ENCODE measurements around the gene APCDD1L.
A peak's percentile ranks its signal among the peaks of the same experiment; 100 is the strongest.

Gene APCDD1L

DNA sequence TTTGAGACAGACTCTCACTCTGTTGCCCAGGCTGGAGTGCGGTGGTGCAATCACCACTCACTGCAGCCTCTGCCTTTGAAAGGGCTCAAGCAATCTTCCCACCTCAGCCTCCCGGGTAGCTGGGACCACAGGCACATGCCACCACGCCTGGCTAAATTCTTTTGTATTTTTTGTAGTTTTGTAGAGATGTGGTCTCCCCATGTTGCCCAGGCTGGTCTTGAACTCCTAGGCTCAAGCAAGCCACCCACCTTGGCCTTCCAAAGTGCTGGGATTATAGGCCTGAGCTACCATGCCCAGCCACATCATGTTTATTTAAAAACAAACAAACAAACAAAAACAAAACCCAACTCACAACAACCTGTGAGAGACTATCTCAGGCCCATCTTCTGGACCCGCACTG lies 29.7 kb upstream of the APCDD1L start:
- DNase-seq (ENCODE audit: low read depth) = no peak

DNA sequence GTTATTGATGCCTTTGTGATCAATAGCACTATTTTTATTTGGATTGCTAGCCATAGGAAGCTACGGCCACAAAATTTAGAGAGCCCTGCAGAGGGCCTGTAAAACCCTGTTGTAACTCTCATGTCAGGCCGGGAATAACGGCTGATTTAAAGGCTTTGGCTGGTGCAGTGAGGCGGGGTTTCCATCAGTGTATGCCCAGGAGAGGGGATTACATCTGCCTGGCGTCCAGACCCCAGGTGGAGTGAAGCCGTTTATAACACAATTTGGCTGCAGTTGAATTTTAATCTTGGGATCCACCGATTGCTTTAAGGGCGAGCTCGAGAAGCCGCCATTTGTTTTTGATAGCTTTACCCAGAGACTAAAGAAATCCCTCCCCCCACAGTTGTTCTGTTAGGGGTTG lies 29.1 kb upstream of the APCDD1L start:
- DNase-seq (ENCODE audit: low read depth) = no peak

DNA sequence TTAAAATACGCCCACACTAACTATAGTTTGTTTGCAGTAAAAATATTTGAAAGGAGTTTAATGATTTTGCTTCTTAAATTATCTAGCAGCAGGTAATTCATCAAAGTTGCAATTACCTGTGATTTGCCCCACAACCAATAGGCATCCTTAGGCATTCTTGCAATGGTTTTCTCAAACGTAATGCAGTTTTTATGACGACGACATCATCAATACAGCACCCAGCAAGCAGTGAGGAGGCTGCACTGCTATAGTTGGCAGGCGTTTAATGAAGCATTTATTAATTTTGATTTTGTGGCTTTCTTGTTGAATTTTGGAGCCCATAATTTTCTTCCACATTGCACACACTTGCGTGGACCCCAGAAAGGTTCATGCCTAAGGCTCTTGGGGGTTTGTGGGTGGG lies 28.1 kb upstream of the APCDD1L start:
- no peak for DNase-seq (ENCODE audit: low read depth)

DNA sequence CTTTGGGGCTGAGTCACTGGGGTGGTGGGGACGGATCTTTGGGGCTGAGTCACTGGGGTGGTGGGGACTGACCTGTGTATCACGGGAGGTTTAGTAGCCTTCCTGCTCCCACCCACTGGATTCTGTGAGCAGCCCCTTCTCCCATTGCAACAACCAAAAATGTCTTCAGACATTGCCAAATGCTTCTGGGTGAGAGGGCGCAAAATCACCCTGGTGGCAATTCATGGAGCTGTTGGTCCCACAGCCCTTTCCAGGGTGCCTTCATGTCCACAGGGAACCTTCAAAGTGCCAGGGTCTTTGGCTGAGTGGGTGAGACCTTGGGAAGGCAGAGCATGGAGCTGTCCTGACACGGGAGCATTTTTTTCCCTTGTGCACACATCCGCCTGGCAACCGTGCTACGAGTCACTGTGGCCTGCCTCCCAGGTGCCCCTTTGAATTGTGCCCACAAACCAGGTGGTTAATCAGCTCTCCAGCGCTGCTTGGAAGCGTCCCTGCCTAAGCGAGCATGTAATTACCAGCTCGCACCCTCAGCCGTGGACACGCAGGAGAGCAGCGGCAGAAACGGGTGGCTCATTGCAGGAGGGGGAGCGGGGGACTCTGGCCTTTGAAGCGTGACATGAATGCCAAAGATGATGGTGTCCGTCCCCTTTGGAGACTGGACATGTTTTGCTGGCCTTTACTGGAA lies 27.4 kb upstream of the APCDD1L start:
- DNase-seq (ENCODE audit: low read depth) = no peak

DNA sequence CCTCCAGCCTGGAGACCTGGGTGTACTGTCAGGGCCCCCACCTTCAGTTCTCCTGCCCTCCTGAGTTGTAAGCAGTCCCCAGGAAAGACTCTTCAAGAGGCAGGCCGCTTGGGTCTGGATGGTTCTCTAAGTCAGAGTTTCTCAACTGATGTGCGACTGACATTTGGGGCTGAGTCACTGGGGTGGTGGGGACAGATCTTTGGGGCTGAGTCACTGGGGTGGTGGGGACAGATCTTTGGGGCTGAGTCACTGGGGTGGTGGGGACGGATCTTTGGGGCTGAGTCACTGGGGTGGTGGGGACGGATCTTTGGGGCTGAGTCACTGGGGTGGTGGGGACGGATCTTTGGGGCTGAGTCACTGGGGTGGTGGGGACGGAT lies 26.8 kb upstream of the APCDD1L start:
- peak; percentile 11 for DNase-seq (ENCODE audit: low read depth)

DNA sequence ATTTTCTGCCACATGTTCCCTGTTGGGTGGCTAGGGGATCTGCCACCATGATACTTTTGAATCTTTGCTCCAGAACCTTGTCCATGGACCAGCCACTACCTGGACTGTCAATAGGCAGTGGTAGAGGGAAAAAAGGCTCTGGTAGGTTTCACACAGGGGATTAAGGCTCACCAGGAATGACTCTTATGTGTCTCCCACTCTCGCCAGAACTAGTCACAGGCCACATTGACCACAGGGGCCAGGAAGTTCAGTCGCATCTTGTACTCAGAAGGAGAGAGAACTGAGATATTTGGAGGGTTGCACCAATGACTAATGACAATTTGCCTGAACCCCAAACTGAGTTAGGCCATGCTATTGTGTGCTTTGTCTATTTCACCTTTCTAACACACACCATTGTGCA lies 23.6 kb upstream of the APCDD1L start:
- DNase-seq (ENCODE audit: low read depth) = no peak

DNA sequence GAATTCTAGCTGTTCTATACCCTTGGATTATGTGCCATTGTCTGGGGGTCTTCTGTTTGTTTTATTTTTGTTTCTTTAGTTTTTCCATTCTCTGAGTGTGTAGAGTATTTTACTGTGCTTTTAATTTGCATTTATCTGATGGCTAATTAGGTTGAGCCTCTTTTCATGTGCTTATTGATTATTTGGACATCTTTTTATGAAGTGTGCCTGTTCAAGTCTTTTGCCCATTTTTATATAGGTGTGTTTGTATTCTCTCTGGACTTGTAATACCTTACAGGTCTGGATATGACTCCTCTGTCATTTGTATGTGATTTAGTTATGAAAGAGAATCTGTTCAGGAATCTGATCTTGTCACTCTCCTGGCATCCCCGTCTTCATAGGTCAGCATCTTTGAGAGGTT lies 22.6 kb upstream of the APCDD1L start:
- no peak for DNase-seq (ENCODE audit: low read depth)

DNA sequence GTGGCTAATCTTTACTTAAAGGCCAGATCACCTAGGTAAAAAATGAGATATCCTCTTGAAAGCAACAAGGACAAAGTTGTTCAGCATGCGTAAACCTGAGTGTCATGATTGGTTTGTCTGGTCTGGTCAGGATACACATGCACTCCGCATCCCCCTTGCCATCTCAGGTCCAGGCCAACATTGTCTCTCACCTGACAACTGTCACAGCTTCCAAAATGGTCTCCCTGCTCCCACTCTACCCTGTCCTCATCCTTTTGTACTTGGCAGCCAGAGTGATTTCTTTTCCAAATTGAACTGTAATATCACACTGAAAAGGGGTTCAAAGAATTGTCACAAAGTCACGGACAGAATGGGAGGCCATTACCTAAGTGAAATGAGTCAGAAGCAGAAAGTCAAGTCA lies 21.1 kb upstream of the APCDD1L start:
- no peak for DNase-seq (ENCODE audit: low read depth)

DNA sequence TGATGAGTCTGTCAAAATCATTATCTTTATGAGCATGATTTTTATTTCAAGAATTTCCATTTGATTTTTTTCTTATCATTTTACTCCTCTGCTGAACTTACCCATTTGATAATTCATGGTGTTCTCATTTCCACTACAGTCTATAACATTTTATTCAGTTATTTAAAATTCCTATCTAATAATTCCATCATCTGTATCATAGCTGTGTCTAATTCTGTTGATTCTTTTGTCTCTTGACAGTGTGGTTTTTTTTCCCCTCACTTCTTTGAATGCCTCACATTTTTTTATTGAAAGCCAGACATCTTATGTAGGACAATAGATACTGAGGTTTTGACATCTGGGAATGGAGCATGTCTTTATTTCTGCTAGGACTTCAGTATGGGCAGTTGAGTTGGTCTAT lies 16.5 kb upstream of the APCDD1L start:
- no peak for DNase-seq (ENCODE audit: low read depth)

DNA sequence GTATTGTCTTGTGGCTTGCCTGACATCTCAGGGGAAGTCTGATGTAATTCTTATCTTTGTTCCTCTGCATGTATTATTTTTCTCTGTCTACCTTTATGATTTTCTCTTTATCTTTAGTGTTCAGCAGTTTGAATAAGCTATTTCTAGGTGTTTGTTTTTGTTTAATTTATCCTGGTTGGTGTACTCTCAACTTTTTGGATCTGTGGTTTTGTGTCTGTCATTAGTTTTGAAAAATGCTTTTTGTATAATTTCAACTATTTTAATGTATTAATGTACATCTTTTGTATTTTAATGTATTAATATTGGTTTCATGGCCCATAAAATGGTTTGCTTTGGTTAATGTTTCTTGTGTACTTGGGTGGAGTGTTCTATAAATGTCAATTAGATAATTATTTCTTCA lies 15.9 kb upstream of the APCDD1L start:
- no peak for DNase-seq (ENCODE audit: low read depth)

DNA sequence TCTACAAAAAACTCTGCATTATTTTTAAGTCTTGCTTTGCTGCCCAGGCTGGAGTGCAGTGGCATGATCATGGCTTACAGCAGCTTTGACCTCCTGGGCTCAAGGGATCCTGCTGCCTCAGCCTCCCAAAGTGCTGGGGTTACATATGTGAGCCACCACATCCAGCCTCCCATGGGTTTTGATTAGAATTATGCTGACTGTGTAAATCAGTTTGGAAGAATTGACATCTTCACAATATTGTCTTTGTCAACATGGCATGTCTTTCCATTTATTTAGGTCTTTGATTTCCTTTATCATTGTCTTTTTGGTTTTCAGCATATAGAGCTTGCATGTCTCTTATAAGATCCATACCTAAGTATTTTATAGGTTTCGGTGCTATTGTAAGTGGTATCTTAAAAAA lies 13.2 kb upstream of the APCDD1L start:
- DNase-seq (ENCODE audit: low read depth) = no peak

DNA sequence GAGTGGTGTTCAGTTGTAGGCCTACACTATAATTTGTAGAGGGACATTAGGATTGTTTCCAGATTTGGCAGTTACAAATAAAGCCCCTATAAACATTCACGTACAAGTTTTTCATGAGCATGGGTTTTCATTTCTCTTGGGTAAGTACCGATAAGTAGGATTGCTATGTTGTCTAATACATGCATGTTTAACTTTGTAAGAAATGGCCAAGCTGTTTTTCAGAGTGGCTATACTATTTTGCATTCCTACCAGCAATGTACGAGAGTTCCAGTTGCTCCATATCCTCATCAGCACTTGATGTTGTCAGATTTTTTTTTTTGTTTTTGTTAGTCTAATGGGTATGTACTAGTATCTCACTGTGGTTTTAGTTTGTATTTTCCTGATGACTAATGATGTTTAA lies 11.2 kb upstream of the APCDD1L start:
- no peak for DNase-seq (ENCODE audit: low read depth)

DNA sequence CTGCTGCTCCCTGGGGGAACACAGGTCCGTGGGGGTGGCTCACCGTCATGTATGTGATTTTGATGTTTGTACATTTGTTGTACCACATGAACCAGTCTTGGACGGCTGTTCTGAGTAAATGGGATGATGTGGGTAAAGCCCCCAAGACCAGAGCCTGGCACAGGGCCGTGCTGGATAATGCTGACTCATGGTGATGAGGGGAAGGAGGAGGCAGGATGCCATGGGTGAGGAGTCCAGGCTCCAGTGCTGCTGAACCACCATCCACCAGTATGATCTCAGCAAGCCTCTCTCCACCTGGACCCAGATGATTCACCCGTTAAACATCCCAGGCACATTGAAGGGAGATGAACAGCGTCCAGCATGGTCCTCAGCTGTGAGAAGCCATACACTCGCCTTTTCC lies 9.6 kb upstream of the APCDD1L start:
- no peak for DNase-seq (ENCODE audit: low read depth)

DNA sequence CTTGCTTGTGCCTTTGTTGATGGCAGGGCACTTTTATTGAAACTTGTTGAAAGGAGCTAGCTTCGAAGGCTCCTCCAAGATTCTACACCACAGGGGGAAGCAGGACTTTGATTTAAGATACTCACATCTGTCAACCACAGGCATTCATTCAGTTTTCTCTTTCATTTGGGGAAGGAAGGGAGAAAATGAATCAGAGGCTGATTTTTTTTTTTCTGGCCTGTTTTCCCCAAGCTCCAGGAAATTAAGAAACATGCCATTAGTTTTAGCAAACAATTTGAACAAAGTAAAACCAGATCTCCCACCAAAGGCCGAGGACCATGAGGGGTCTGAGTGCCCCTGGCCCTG lies 8.7 kb upstream of the APCDD1L start:
- DNase-seq (ENCODE audit: low read depth) = no peak

DNA sequence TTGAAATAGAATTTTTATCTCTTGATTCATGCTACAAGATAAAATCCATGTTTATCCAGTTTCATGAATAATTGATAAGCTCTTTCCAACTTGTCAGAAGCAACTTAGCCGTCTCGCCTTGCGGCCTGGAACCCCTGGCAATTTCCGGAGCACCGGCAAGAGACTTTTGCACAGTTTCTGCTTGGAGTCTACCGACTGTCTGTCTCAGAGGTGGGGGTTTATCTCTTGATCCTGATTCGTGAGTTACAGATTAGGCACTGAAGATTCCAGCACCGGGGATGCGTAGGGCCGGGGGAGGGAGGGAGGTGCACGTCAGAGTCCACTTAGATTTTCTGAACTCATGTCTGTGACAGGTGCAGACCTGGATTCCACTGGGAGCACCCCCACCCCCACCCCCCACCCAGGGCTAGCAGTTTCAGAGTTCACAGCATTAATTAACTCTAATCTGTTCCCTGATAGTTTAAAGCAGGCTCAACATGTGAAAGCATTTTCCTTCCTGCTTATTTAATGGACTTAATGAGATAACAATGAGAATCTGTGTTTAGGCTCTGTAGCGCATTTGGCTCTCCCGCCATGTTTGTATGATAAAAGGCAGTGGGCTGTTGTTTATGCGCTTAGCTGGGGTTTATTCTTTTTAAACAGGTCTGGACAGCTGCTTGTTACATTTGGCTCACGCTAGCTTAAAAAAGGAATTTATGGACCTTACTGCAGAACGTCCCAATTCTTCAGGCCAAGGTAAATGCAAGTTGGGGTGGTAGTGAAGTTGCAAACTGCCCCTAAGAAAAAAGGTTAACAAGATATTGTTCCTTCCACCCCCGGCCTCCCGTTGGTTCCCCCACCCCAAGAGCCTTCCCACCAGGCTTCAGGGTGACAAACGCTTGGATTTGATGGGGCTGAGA lies 8.1 kb upstream of the APCDD1L start:
- DNase-seq (ENCODE audit: low read depth) = no peak

DNA sequence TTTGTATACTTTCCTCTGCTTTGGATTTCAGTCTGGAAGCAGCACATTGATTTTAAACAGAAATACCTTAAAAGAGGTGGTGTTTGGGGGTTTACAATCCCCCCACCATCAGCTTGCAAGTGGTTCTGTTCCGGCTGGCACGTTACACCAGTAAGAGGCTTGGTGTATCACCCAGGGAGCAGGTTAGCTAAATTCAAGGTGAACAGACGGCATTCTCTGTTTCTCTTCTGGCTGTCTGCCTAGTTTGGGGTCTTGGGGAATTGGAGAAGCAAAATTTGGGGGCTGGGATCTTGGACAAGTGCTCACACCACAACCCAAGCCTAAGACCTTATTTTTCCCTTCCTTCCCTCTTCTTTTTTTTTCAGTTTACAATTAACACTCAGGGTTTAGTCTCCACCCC lies 7.5 kb upstream of the APCDD1L start:
- no peak for DNase-seq (ENCODE audit: low read depth)

DNA sequence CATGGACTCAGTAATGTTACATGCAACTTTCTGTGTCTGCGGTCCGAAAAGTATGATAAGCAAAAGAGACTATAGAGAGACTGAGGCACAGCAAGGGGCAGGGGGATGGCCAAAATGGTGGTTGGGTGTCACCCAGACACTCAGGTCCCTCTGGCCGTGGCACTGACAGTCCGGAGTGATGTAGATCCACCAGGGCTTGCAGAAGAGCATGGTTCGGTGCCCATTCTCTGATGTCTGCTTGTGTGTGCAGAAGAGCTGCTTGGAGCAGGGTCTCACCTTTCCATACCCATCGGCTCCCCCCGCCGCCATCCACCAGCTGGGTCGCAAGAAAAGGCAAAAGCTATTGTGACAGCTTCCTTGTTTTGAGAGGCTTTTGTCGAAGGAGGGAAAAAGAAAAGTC lies 6.6 kb upstream of the APCDD1L start:
- no peak for DNase-seq (ENCODE audit: low read depth)

DNA sequence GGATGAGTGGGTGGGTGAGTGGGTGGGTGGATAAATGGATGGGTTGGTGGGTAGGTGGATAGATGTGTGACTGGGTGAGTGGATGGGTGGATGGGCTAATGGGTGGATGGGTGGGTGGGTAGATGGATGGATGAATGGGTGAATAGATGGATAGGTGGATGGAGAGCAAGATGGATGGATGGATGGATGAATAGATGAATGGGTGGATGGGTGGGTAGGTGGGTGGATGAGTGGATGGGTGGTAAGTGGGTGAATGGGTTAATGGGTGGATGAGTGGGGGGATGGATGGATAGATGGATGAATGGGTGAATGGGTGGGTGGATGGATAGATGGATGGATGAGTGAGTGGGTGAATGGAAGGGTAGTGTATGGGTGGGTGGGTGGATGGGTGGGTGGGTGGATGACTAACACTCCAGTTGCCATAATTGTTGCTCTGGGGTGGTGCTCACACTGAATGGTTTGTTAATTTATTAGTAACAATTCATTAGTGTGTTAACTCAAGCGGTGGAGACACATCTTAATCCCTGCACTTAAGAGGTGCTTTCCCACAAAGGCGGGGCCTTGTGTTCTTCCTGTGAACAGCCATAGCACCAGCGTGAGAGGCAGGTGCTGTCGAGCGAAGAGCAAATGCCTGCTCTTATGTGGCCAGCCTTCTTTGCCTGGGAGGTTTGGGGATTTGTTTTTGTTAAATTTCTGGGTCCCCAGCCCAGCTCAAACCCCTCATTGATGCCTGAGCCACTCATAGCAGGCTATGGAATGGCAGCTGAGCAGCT lies 4.9 kb upstream of the APCDD1L start:
- no peak for DNase-seq (ENCODE audit: low read depth)

DNA sequence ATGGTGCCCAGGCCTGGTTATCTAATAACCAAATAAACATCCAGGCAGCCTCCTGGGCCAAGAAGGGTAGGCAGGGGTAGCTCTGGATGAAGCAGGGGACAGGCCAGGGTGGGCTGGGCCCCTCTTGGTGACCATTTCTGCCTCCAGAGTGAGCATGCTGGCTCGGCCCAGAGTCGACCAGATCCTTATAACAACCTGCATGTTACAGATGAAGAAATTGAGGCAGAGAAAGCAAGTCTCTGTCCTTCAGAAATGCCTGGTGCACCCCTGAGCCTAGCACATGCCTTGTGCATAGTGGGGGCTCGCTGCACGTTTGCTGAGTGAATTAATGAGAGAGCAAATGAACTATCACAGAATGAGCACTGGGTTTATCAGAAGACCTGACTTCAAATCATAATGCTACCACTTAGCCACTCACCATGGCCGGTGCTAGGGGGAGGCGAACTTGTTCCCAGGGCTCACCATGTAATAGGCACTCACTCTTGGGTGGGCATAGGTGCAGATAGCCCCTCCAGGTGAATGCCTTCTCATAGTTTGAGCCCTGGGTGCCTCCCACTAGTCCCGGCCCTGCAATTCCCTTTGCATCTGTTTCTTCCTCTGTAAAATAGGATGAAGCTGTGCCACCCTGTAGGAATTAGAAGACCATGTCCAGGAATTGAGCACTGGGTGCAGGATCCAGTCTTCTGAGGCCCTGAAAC lies 3.8 kb upstream of the APCDD1L start:
- DNase-seq (ENCODE audit: low read depth) = no peak

DNA sequence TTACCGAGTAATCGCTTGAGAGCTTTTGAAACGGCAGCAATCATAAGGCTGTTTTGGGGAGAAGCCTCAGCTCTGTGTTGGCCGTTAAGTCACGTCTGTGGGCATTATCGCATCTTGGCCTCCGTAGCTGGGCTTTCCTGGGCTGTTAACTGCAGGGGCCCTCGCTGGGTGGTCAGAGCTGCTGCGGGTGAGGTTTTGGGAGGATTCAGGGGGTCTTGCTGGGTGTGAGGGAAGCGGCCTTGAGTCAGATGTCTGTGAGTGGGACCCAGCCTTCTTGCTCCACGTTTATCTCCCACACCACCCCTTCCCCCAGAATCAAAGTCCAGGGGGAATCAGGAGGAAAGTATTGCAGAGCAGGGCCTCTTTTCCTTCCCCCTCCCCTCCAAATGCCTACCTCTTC lies 3.2 kb upstream of the APCDD1L start:
- DNase-seq (ENCODE audit: low read depth) = no peak

DNA sequence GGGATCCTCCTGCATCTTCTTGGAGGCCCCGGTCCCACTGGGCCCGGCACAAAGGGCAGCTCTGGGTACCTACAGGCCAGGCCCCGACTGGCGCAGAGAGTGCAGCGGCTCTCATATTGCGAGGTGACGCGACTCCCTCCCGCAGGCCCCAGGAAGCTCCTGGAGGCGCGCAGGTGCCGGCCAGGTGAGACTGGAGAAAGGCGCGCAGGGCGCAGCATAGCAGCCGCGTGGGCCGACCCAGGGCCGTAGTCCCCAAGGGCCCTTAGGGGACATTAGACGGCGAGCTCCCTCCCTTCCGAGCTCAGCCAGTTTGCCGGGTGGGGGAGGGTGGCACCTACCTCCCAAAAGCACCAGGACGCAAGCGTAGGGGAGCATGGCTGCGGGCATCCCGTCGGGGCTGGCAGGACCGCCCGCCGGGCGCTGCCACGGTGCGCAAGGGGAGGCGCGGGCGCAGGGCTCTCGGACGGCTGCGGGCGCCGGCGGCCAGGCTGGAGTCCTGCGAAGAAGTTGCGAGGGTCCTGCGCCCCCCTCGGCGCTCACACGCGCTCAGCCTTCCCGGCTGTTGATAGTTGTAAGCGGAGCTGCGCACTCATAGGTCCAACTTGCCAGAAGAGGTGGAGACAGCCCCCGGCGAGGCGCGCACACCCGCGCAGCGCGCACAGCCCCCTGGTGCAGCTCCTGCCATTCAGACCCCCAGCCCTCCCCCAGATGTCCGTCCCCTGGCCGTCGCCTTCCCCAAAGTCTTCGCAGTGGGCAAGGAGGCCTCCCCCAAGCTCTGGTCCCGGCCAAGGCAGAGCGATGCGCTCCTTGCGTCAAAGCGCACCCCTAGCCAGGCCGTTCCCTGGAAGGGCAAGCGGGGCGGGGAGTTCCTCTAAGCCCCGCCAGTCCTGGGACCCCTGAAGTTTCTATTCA lies 622 bp downstream of the APCDD1L start:
- no peak for DNase-seq (ENCODE audit: low read depth)

All from activated T-cell treated with anti-CD3 and anti-CD28 coated beads for 24 hours (primary cell).